ENCODE results near the gene MROH9. TPM values are rescaled to one million over a fixed set of nuclear protein-coding genes. Genes with fewer than 3 reads are reported as not detected.
A peak's percentile ranks its signal among the peaks of the same experiment; 100 is the strongest.
"Not testable (repeated sequence)": the region's sequence is repeated elsewhere in the genome, so short reads cannot be mapped to it uniquely, and the experiment has no call there.

The MROH9 gene
- total and polyA plus RNA-seq, 8 donors, result not detected

GRCh38 chr1:170910273-170910672, 25.1 kb upstream of the MROH9 start:
- intact Hi-C loops (cut with DNase I; ENCODE audit: low total_unique reads), result no loop called here

GRCh38 chr1:170917373-170917772, 18.0 kb upstream of the MROH9 start:
- no peak overlapping the region for H3K4me3 ChIP-seq
- no peak for DNase-seq
- H3K27me3 ChIP-seq, result no peaks in the 10 kb centered on the region
- no peaks in the 10 kb centered on the region for H3K4me1 ChIP-seq
- 40 to 68% (median 60%) methylated on average over 3 of the region's 3 CpGs for WGBS, 5 donors
- no peak for TF ChIP-seq POLR2AphosphoS5 (IDR thresholded peaks at IDR 0.05)
- TF ChIP-seq, protein P1, sequence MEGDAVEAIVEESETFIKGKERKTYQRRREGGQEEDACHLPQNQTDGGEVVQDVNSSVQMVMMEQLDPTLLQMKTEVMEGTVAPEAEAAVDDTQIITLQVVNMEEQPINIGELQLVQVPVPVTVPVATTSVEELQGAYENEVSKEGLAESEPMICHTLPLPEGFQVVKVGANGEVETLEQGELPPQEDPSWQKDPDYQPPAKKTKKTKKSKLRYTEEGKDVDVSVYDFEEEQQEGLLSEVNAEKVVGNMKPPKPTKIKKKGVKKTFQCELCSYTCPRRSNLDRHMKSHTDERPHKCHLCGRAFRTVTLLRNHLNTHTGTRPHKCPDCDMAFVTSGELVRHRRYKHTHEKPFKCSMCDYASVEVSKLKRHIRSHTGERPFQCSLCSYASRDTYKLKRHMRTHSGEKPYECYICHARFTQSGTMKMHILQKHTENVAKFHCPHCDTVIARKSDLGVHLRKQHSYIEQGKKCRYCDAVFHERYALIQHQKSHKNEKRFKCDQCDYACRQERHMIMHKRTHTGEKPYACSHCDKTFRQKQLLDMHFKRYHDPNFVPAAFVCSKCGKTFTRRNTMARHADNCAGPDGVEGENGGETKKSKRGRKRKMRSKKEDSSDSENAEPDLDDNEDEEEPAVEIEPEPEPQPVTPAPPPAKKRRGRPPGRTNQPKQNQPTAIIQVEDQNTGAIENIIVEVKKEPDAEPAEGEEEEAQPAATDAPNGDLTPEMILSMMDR (IDR thresholded peaks at IDR 0.05), result no peak
- TF ChIP-seq POLR2A (IDR thresholded peaks at IDR 0.05), result no peak
- no peak for TF ChIP-seq EP300 (IDR thresholded peaks at IDR 0.05)
- H3K36me3 ChIP-seq, result no peaks in the 10 kb centered on the region
- H3K27ac ChIP-seq, result no peak overlapping the region
- intact Hi-C loops (cut with DNase I; ENCODE audit: low total_unique reads), result no loop called here
- peaks cover 7 to 25% (median 21%) of the 10 kb centered on the region in 4 donors for H3K9me3 ChIP-seq

More at GRCh38 chr1:170910273-170910672, 25.1 kb upstream of the MROH9 start:
- DNase-seq, result no peak
- no peaks in the 10 kb centered on the region for H3K9me3 ChIP-seq
- no peak overlapping the region for H3K27ac ChIP-seq
- H3K4me3 ChIP-seq, result no peak overlapping the region
- H3K36me3 ChIP-seq, result no peaks in the 10 kb centered on the region
- H3K27me3 ChIP-seq, result no peaks in the 10 kb centered on the region
- TF ChIP-seq POLR2A (IDR thresholded peaks at IDR 0.05) (no peak), EP300 (IDR thresholded peaks at IDR 0.05) (no peak), POLR2AphosphoS5 (IDR thresholded peaks at IDR 0.05) (no peak)
- TF ChIP-seq, protein P1 (IDR thresholded peaks at IDR 0.05), result no peak
- H3K4me1 ChIP-seq, result no peaks in the 10 kb centered on the region

- DNase-seq; intact Hi-C loops (cut with DNase I; ENCODE audit: low total_unique reads); H3K27me3 ChIP-seq; H3K4me1 ChIP-seq; H3K4me3 ChIP-seq; H3K27ac ChIP-seq; H3K36me3 ChIP-seq: not testable (repeated sequence)
- H3K9me3 ChIP-seq, result peaks cover 7 to 26% (median 18%) of the 10 kb centered on the region in 4 donors
- 33 to 50% (median 41%) methylated on average over 1 of the region's 1 CpG for WGBS, 5 donors
Observed at GRCh38 chr1:170924656-170925055, 10.7 kb upstream of the MROH9 start.

GRCh38 chr1:170927955-170928840, 7.1 kb upstream of the MROH9 start:
- DNase-seq, result no peak
- no peak overlapping the region for H3K27ac ChIP-seq
- no peaks in the 10 kb centered on the region for H3K9me3 ChIP-seq
- intact Hi-C loops (cut with DNase I; ENCODE audit: low total_unique reads), result no loop called here
- no peaks in the 10 kb centered on the region for H3K27me3 ChIP-seq
- TF ChIP-seq POLR2A (IDR thresholded peaks at IDR 0.05), result no peak
- TF ChIP-seq, protein P1 (IDR thresholded peaks at IDR 0.05), result no peak
- TF ChIP-seq POLR2AphosphoS5 (IDR thresholded peaks at IDR 0.05), result no peak
- WGBS, 5 donors, result 59 to 65% (median 59%) methylated on average over 8 of the region's 8 CpGs
- H3K4me1 ChIP-seq, result peaks cover 0 to 12% (median 6%) of the 10 kb centered on the region in 4 donors
- no peaks in the 10 kb centered on the region for H3K36me3 ChIP-seq
- no peak overlapping the region for H3K4me3 ChIP-seq

GRCh38 chr1:170929412-170929834, 5.9 kb upstream of the MROH9 start:
- 41 to 52% (median 48%) methylated on average over 4 of the region's 4 CpGs for whole genome bisulfite sequencing, 5 donors
- TF ChIP-seq POLR2A (IDR thresholded peaks at IDR 0.05) (no peak), POLR2AphosphoS5 (IDR thresholded peaks at IDR 0.05) (no peak), EP300 (IDR thresholded peaks at IDR 0.05) (no peak)
- TF ChIP-seq, protein P1 (IDR thresholded peaks at IDR 0.05), result no peak
- H3K4me3 ChIP-seq, result no peak overlapping the region
- H3K9me3 ChIP-seq, result no peaks in the 10 kb centered on the region
- intact Hi-C loops (cut with DNase I; ENCODE audit: low total_unique reads), result no loop called here
- H3K36me3 ChIP-seq, result no peaks in the 10 kb centered on the region
- no peaks in the 10 kb centered on the region for H3K27me3 ChIP-seq
- peak overlapping the region in 2 of 5 donors; percentile 40 to 52 for H3K27ac ChIP-seq
- no peak for DNase-seq
- peaks cover 0 to 12% (median 6%) of the 10 kb centered on the region in 4 donors for H3K4me1 ChIP-seq

Measured in stomach (tissue), 9 donors.